HG02885 (cell line): ENCODE measurements around the gene LIG3.
"Not testable (repeated sequence)": the region's sequence is repeated elsewhere in the genome, so short reads cannot be mapped to it uniquely, and the experiment has no call there.

Source experiments
- ATAC-seq: cut with Tn5 transposase; IDR thresholded peaks from one replicate; pipeline ENCODE4 v1.9.1; 2021; ENCODE audit warnings: mild to moderate bottlenecking; ENCODE audit not compliant: unreplicated experiment, poor library complexity

Gene LIG3

GRCh38 chr17:35030780-35031179 lies 50.5 kb downstream of the LIG3 start:
- no peak for ATAC-seq

- no peak for ATAC-seq
Measured at GRCh38 chr17:35038453-35038852, 58.1 kb downstream of the LIG3 start.

GRCh38 chr17:35041390-35041789 lies 61.1 kb downstream of the LIG3 start:
- no peak for ATAC-seq

- no peak for ATAC-seq
Measured at GRCh38 chr17:35044181-35044580, 63.9 kb downstream of the LIG3 start.

- ATAC-seq: not testable (repeated sequence)
Measured at GRCh38 chr17:35045458-35045979, 65.2 kb downstream of the LIG3 start.

GRCh38 chr17:35046245-35046644 lies 65.9 kb downstream of the LIG3 start:
- ATAC-seq: no peak

- peak; percentile 46 for ATAC-seq
Measured at GRCh38 chr17:35046740-35047283, 66.5 kb downstream of the LIG3 start.

- no peak for ATAC-seq
Measured at GRCh38 chr17:35048685-35049379, 68.5 kb downstream of the LIG3 start.

- no peak for ATAC-seq
Measured at GRCh38 chr17:35050170-35050569, 69.9 kb downstream of the LIG3 start.

GRCh38 chr17:35051183-35051578 lies 70.9 kb downstream of the LIG3 start:
- ATAC-seq: peak; percentile 59

- ATAC-seq: no peak
Measured at GRCh38 chr17:35051579-35052240, 71.4 kb downstream of the LIG3 start.

GRCh38 chr17:35052241-35052610 lies 71.9 kb downstream of the LIG3 start:
- ATAC-seq: no peak

- no peak for ATAC-seq
Measured at GRCh38 chr17:35052780-35053179, 72.5 kb downstream of the LIG3 start.

- ATAC-seq: no peak
Measured at GRCh38 chr17:35053204-35053603, 72.9 kb downstream of the LIG3 start.

GRCh38 chr17:35056013-35056412 lies 75.7 kb downstream of the LIG3 start:
- no peak for ATAC-seq

GRCh38 chr17:35057332-35057915 lies 77.1 kb downstream of the LIG3 start:
- ATAC-seq: no peak
